Upper lobe of left lung (tissue), 6 donors: ENCODE measurements around the gene NDUFS5. TPM values are rescaled to one million over a fixed set of nuclear protein-coding genes. Genes with fewer than 3 reads are reported as not detected.
A peak's percentile ranks its signal among the peaks of the same experiment; 100 is the strongest.
"Not testable (repeated sequence)": the region's sequence is repeated elsewhere in the genome, so short reads cannot be mapped to it uniquely, and the experiment has no call there.

ENCODE experiments used
- ATAC-seq, 2 donors: fragments of 200-7000 bp; cut with Tn5 transposase; one replicate each; pipeline ENCODE4 v1.9.1; 2022; ENCODE audit warnings: mild to moderate bottlenecking in 2 of 2, moderate library complexity in 2 of 2; ENCODE audit not compliant: low FRiP score in 2 of 2
- DNase-seq, 2 donors: peaks; one replicate each; pipeline ENCODE4 v3.0.0-alpha.2; 2019 to 2020
- H3K27ac ChIP-seq, 4 donors: fragments of 200-600 bp; sonication (generic); one replicate each; pipeline ENCODE4 v1.5.1; 2016 to 2019
- H3K27me3 ChIP-seq, 4 donors: fragments of 200-600 bp; sonication (generic); one replicate each; pipeline ENCODE4 v1.5.1; 2017 to 2019
- H3K36me3 ChIP-seq, 4 donors: fragments of 200-600 bp; sonication (generic); one replicate each; pipeline ENCODE4 v1.5.1; 2016 to 2019
- H3K4me1 ChIP-seq, 4 donors: fragments of 200-600 bp; sonication (generic); one replicate each; pipeline ENCODE4 v1.5.1; 2018 to 2019
- H3K4me3 ChIP-seq, 4 donors: fragments of 200-600 bp; sonication (generic); one replicate each; pipeline ENCODE4 v1.5.1; 2017 to 2019; ENCODE audit warnings: mild to moderate bottlenecking in 2 of 4, moderate library complexity in 1 of 4
- H3K9me3 ChIP-seq, 4 donors: fragments of 200-600 bp; sonication (generic); one replicate each; pipeline ENCODE4 v1.5.1; 2018 to 2019
- CTCF ChIP-seq, 6 experiments: fragments of 450-650 bp in 4 of 6; fragments of 200-600 bp in 2 of 6; sonication (generic) in 2 of 6; IDR thresholded peaks; one replicate each; pipeline ENCODE4 v1.5.1; 2016 to 2019; ENCODE audit warnings: antibody characterized with exemption in 6 of 6
- EP300 ChIP-seq, 4 donors: sonication (generic); formaldehyde crosslinking; IDR thresholded peaks; one replicate each; pipeline ENCODE4 v1.5.1; 2017; ENCODE audit warnings: antibody characterized with exemption in 4 of 4, control low read depth in 2 of 4
- POLR2A ChIP-seq, 4 donors: fragments of 450-650 bp; IDR thresholded peaks; one replicate each; pipeline ENCODE4 v1.5.1; 2016 to 2017; ENCODE audit warnings: antibody characterized with exemption in 4 of 4, mild to moderate bottlenecking in 2 of 4
- POLR2AphosphoS5 ChIP-seq, 2 donors: sonication (generic); formaldehyde crosslinking; IDR thresholded peaks; one replicate each; pipeline ENCODE4 v1.5.1; 2017; ENCODE audit warnings: antibody characterized with exemption in 2 of 2
- WGBS, 2 donors: methylation state at CpG; one replicate each; pipeline ENCODE4 v1.1.5; 2017 to 2018; 5-methylcytosine and 5-hydroxymethylcytosine counted together
- total RNA-seq, 6 donors: library from RNA; depleted of rRNA in 4 of 6; stranded (reverse); fragments of >200 nt in 4 of 6; gene quantifications; one replicate each; pipeline versions ENCODE4 v1.1.0 to v1.2.1, GENCODE V29; 2016 to 2021
- donor health status: DM: no; HTN: no; CAD: no; lungs with moderate emphysema.
- donor health status: DM: no; HTN: yes; CAD: no; lungs with severe emphysema.

The NDUFS5 gene
- 100 to 1,000 TPM; 108 to 250 (median 166) TPM for total RNA-seq

GRCh38 chr1:39026051-39026865, at the start of gene NDUFS5:
Gene NDUFS5 (plus strand): TSS chr1:39026350. CDS start chr1:39028725, 2,375 bp downstream.
- WGBS, 2 donors: 0 to 1% methylated on average over 47 of the region's 47 CpGs
- no peaks in the 10 kb centered on the region for H3K27me3 ChIP-seq
- TF ChIP-seq POLR2A (IDR thresholded peaks at IDR 0.05) (peak in 3 of 4 donors; percentile 72 to 96 (median 90)), POLR2AphosphoS5 (IDR thresholded peaks at IDR 0.05) (peak; percentile 90 to 91), EP300 (IDR thresholded peaks at IDR 0.05) (no peak), CTCF (IDR thresholded peaks at IDR 0.05) (no peak)
- peak; percentile 96 to 97 for ATAC-seq
- DNase-seq: peak; percentile 92 to 95
- peaks cover 6 to 15% (median 11%) of the 10 kb centered on the region in 4 donors for H3K4me1 ChIP-seq
- peaks cover 3 to 28% (median 26%) of the 10 kb centered on the region in 4 donors for H3K36me3 ChIP-seq
- peak within 1 kb of the TSS; percentile 86 to 94 (median 93) for H3K27ac ChIP-seq
- no peaks in the 10 kb centered on the region for H3K9me3 ChIP-seq
- H3K4me3 ChIP-seq: peak within 1 kb of the TSS; percentile 44 to 79 (median 68)

- DNase-seq, H3K27ac ChIP-seq, H3K27me3 ChIP-seq, H3K36me3 ChIP-seq, H3K4me3 ChIP-seq, H3K4me1 ChIP-seq, ATAC-seq: not testable (repeated sequence)
- 88 to 89% methylated on average over 12 of the region's 12 CpGs for WGBS, 2 donors
- H3K9me3 ChIP-seq: peaks cover 0 to 10% (median 7%) of the 10 kb centered on the region in 4 donors
Measured at GRCh38 chr1:38977399-38978244, 48.5 kb upstream of the NDUFS5 start.

- H3K27me3 ChIP-seq, ATAC-seq, H3K4me1 ChIP-seq, H3K27ac ChIP-seq, DNase-seq, H3K36me3 ChIP-seq, H3K4me3 ChIP-seq: not testable (repeated sequence)
- WGBS, 2 donors: 90 to 94% methylated on average over 6 of the region's 6 CpGs
- peaks cover 0 to 10% (median 7%) of the 10 kb centered on the region in 4 donors for H3K9me3 ChIP-seq
Measured at GRCh38 chr1:38978245-38978542, 48.0 kb upstream of the NDUFS5 start.

DNA sequence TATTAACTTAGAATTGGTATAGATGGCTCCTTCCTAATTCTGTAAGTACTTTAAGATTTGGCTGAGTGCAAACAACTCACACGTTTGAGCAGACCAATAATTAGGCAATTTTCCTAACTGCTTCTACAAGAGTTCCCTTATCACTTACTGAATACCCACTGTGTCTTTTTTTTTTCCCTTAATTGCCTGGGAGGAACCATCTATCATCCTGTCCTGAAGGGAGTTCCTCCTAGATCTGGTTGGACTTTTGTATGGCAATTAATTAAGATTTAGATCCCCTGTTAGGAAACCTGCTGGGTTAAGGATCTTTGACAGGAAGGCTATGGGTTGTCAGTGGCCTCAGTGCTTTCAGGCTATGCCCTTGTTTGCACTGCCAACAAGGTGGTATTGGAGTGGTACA, 46.8 kb upstream of the NDUFS5 start:
- H3K9me3 ChIP-seq: peaks cover 0 to 10% (median 7%) of the 10 kb centered on the region in 4 donors

DNA sequence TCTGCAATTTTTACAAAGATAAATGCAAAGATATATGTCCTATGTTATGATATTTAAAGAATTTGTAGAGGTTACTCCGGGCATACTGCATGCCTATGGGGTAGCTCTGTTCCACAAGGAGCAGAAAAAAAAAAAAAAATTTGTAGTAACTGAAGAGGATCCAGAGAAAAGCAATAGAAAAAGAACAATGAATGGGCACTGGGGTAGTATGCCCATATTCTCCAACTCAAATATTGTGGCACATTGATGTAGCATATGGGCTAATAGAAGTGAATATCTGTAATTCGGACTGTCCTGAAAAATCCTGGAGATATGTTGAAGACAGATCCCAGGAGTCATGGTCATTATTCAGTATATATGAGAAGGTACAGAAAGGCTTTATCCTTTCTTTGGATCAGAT, 36.2 kb upstream of the NDUFS5 start:
- H3K27ac ChIP-seq: peak overlapping the region in 2 of 4 donors; percentile 93 to 98
- peaks cover 0 to 3% (median 1%) of the 10 kb centered on the region in 4 donors for H3K36me3 ChIP-seq
- peaks cover 19 to 28% (median 20%) of the 10 kb centered on the region in 4 donors for H3K4me1 ChIP-seq
- WGBS, 2 donors: 39 to 71% methylated on average over 2 of the region's 2 CpGs
- no peak for TF ChIP-seq EP300 (IDR thresholded peaks at IDR 0.05)
- TF ChIP-seq POLR2A (IDR thresholded peaks at IDR 0.05): no peak
- TF ChIP-seq CTCF (IDR thresholded peaks at IDR 0.05): no peak
- no peak for TF ChIP-seq POLR2AphosphoS5 (IDR thresholded peaks at IDR 0.05)
- no peak for DNase-seq
- ATAC-seq: no peak
- no peaks in the 10 kb centered on the region for H3K9me3 ChIP-seq
- H3K4me3 ChIP-seq: peak overlapping the region in 1 of 4 donors; percentile 91
- H3K27me3 ChIP-seq: no peaks in the 10 kb centered on the region

More for the DNA sequence above, 46.8 kb upstream of the NDUFS5 start:
- H3K4me1 ChIP-seq, H3K27me3 ChIP-seq, H3K36me3 ChIP-seq, H3K27ac ChIP-seq, DNase-seq, H3K4me3 ChIP-seq, ATAC-seq: not testable (repeated sequence)
- WGBS, 2 donors: 35 to 43% methylated on average over 1 of the region's 1 CpG

DNA sequence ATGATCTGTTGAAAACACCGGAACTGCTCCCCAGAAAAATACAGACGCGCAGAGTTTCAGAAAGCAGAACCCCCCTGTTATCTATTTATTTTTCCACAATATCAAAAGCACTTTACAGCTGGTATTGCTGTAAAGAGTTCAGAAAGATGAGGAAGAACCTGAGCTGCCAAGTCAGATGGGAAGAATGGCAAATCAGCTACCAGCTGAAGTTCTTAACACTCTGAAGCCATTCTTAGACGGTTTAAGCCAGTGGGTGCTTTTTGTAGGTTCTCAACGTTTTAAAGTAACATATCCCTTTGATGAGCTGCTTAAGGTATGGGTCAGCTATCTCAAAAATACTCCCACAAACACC, 35.8 kb upstream of the NDUFS5 start:
- H3K4me1 ChIP-seq: peaks cover 19 to 28% (median 20%) of the 10 kb centered on the region in 4 donors
- H3K4me3 ChIP-seq: peak overlapping the region in 3 of 4 donors; percentile 82 to 99 (median 91)
- DNase-seq (no peak), ATAC-seq (no peak)
- peak overlapping the region; percentile 93 to 98 (median 96) for H3K27ac ChIP-seq
- TF ChIP-seq POLR2AphosphoS5 (IDR thresholded peaks at IDR 0.05) (no peak), EP300 (IDR thresholded peaks at IDR 0.05) (no peak), POLR2A (IDR thresholded peaks at IDR 0.05) (no peak), CTCF (IDR thresholded peaks at IDR 0.05) (no peak)
- H3K27me3 ChIP-seq: no peaks in the 10 kb centered on the region
- H3K9me3 ChIP-seq: no peaks in the 10 kb centered on the region
- 26 to 28% methylated on average over 5 of the region's 5 CpGs for WGBS, 2 donors
- peaks cover 0 to 6% (median 2%) of the 10 kb centered on the region in 4 donors for H3K36me3 ChIP-seq
